SK-N-SH treated with all-trans-retinoic acid at 6 μM for 48 hours (cell line): Measurements from ENCODE around the gene PCDH9.

Source experiments
- RARB ChIP-seq: fragments of 250-450 bp; sonication (Bioruptor Pico); IDR thresholded peaks from 2 replicates; pipeline ENCODE4 v1.8.0; 2021; ENCODE audit warnings: mild to moderate bottlenecking, moderate library complexity
- TCF4 ChIP-seq: fragments of 250-450 bp; sonication (Bioruptor Pico); IDR thresholded peaks from 2 replicates; pipeline ENCODE4 v1.8.0; 2021; ENCODE audit warnings: mild to moderate bottlenecking, moderate library complexity, borderline replicate concordance
- ZC3H10 ChIP-seq: fragments of 250-450 bp; sonication (Bioruptor Pico); IDR thresholded peaks from 2 replicates; pipeline ENCODE4 v1.5.1; 2021; ENCODE audit warnings: mild to moderate bottlenecking, moderate library complexity
- ZFP30 ChIP-seq: fragments of 450-650 bp; formaldehyde crosslinking; IDR thresholded peaks from 2 replicates; pipeline ENCODE4 v1.5.0; 2022; ENCODE audit warnings: mild to moderate bottlenecking, moderate library complexity
- ZNF565 ChIP-seq: fragments of 450-650 bp; formaldehyde crosslinking; conservative IDR thresholded peaks from 2 replicates; pipeline ENCODE4 v1.5.0; 2020; ENCODE audit warnings: low read depth, mild to moderate bottlenecking, moderate library complexity
- TF ChIP-seq, protein P1 (sequence below): fragments of 250-450 bp; sonication (Bioruptor Pico); IDR thresholded peaks from 2 replicates; pipeline ENCODE4 v1.5.1; 2020; ENCODE audit warnings: low read depth, mild to moderate bottlenecking, moderate library complexity

- TF ChIP-seq, protein P1, sequence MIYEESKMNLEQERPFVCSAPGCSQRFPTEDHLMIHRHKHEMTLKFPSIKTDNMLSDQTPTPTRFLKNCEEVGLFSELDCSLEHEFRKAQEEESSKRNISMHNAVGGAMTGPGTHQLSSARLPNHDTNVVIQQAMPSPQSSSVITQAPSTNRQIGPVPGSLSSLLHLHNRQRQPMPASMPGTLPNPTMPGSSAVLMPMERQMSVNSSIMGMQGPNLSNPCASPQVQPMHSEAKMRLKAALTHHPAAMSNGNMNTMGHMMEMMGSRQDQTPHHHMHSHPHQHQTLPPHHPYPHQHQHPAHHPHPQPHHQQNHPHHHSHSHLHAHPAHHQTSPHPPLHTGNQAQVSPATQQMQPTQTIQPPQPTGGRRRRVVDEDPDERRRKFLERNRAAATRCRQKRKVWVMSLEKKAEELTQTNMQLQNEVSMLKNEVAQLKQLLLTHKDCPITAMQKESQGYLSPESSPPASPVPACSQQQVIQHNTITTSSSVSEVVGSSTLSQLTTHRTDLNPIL, result no peak
- TF ChIP-seq TCF4 (CRISPR knock-in tag) (no peak), ZFP30 (CRISPR knock-in tag) (no peak), ZC3H10 (CRISPR knock-in tag) (no peak), ZNF565 (CRISPR knock-in tag) (no peak), RARB (no peak)
Observed at GRCh38 chr13:66377569-66377968, 852.6 kb downstream of the PCDH9 start.
